Lower lobe of right lung (tissue), 2 donors: Measurements from ENCODE around the gene PEAK1. TPM values are rescaled to one million over a fixed set of nuclear protein-coding genes. Genes with fewer than 3 reads are reported as not detected.

Source experiments
- ATAC-seq, 2 donors: fragments of 200-7000 bp; cut with Tn5 transposase; one replicate each; pipeline ENCODE4 v1.9.1; 2020 to 2022; ENCODE audit warnings: mild to moderate bottlenecking in 2 of 2, moderate library complexity in 2 of 2
- DNase-seq: peaks from one replicate; pipeline ENCODE4 v3.0.0-alpha.2; 2020
- H3K27ac ChIP-seq: fragments of 200-600 bp; one replicate; pipeline ENCODE4 v1.8.0; 2022
- H3K27me3 ChIP-seq: fragments of 200-600 bp; one replicate; pipeline ENCODE4 v1.8.0; 2022; ENCODE audit warnings: low read depth
- H3K36me3 ChIP-seq: fragments of 200-600 bp; one replicate; pipeline ENCODE4 v1.8.0; 2022; ENCODE audit warnings: mild to moderate bottlenecking
- H3K4me1 ChIP-seq: fragments of 200-600 bp; one replicate; pipeline ENCODE4 v1.8.0; 2022
- H3K4me3 ChIP-seq: fragments of 200-600 bp; one replicate; pipeline ENCODE4 v1.8.0; 2022; ENCODE audit warnings: mild to moderate bottlenecking
- H3K9me3 ChIP-seq: fragments of 200-600 bp; one replicate; pipeline ENCODE4 v1.8.0; 2022
- CTCF ChIP-seq: fragments of 200-600 bp; IDR thresholded peaks from one replicate; pipeline ENCODE4 v1.8.0; 2022; ENCODE audit warnings: antibody characterized with exemption, mild to moderate bottlenecking
- intact Hi-C: fragments of 100-400 bp; cut with DNase I; formaldehyde crosslinking; loops from one replicate; pipeline ENCODE4 v1.11.0; 2022
- total RNA-seq: library from RNA; stranded (reverse); fragmentation: NEBNext Ultra II Directional; extraction: Animal tissue kit (Norgen Biotek cat#: 25700); gene quantifications from one replicate; pipeline ENCODE4 v1.2.1, GENCODE V29; 2021
- donor health status: DM: no; HTN: yes; CAD: no; lungs with severe emphysema.

The PEAK1 gene
- total RNA-seq, 1 donor from 2014 or later = 112 TPM

DNA sequence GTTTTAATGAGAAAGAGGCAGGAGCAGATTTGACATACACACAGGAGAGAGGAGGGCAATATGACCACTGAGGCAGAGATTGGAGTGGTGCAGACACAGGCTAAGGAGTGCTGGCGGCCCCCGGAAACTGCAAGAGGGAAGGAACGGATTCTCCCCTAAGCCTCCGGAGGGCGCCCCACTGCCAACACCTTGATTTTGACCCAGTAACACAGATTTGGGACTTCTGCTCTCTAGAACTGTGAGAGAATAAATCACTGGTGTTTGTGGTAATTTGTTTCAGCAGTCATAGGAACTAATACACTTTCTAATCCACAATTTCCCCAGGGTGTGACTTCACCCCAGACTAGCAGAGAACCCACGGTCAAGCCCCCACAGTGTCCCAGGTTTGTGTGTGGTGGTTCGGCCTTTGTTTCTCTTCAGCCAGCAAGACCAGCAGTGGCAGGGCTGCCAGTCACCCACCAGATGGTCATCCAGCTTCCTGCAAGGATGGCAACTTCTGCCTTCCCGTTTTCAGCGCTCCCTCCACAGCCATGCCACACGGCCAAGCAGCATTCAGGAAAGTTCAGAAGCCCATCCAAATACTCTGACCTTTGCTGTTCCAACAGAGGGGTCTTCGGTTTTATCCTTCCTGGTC lies 325.4 kb downstream of the PEAK1 start:
- H3K4me3 ChIP-seq = no peak overlapping the region
- intact Hi-C loops = no loop called here
- DNase-seq (no peak), ATAC-seq (no peak)
- H3K4me1 ChIP-seq = no peaks in the 10 kb centered on the region
- H3K27me3 ChIP-seq = no peaks in the 10 kb centered on the region
- H3K27ac ChIP-seq = no peak overlapping the region
- H3K9me3 ChIP-seq = no peaks in the 10 kb centered on the region
- no peaks in the 10 kb centered on the region for H3K36me3 ChIP-seq
- no peak for TF ChIP-seq CTCF

- no peaks in the 10 kb centered on the region for H3K9me3 ChIP-seq
- ATAC-seq (no peak), DNase-seq (no peak)
- TF ChIP-seq CTCF = no peak
- intact Hi-C loops = no loop called here
- H3K4me3 ChIP-seq = no peak overlapping the region
- no peaks in the 10 kb centered on the region for H3K27me3 ChIP-seq
- H3K27ac ChIP-seq = no peak overlapping the region
- H3K4me1 ChIP-seq = no peaks in the 10 kb centered on the region
- H3K36me3 ChIP-seq = no peaks in the 10 kb centered on the region
Measured at GRCh38 chr15:77093436-77093835, 326.5 kb downstream of the PEAK1 start.

- H3K27ac ChIP-seq = no peak overlapping the region
Measured at GRCh38 chr15:77091097-77091496, 328.8 kb downstream of the PEAK1 start.

DNA sequence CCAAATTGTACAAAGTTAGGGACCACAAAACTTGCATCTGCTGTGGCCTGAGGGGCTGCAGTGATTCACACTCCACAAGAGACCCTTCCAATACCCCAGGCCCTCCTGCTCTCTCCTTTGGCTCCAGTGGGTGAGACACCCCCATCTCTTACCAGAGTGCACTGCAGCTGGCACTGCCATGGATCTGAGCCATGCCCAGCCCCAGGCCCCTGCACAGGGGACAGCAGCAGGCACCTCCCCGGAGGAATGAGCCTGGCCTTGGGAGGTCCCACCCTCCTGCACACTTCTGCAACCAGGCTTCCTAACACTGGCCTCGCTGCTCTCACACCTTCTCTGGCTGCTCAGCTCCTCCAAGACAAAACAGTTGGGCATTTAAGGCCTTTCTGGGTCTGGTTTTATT lies 332.7 kb downstream of the PEAK1 start:
- Histone ChIP-seq H3K4me3 (no peak overlapping the region), H3K9me3 (no peaks in the 10 kb centered on the region), H3K27me3 (no peaks in the 10 kb centered on the region), H3K27ac (no peak overlapping the region), H3K4me1 (peaks cover 14% of the 10 kb centered on the region), H3K36me3 (no peaks in the 10 kb centered on the region)
- TF ChIP-seq CTCF = no peak
- DNase-seq (no peak), ATAC-seq (no peak)
- intact Hi-C loops = no loop called here

More at GRCh38 chr15:77091097-77091496, 328.8 kb downstream of the PEAK1 start:
- Histone ChIP-seq H3K27me3 (no peaks in the 10 kb centered on the region), H3K9me3 (no peaks in the 10 kb centered on the region), H3K4me1 (no peaks in the 10 kb centered on the region), H3K36me3 (no peaks in the 10 kb centered on the region), H3K4me3 (no peak overlapping the region)
- intact Hi-C loops = no loop called here
- DNase-seq (no peak), ATAC-seq (no peak)
- no peak for TF ChIP-seq CTCF

- Histone ChIP-seq H3K4me1 (peaks cover 14% of the 10 kb centered on the region), H3K36me3 (no peaks in the 10 kb centered on the region), H3K27ac (no peak overlapping the region), H3K9me3 (no peaks in the 10 kb centered on the region), H3K4me3 (no peak overlapping the region), H3K27me3 (no peaks in the 10 kb centered on the region)
- intact Hi-C loops = no loop called here
- ATAC-seq = no peak
- DNase-seq = no peak
- no peak for TF ChIP-seq CTCF
Measured at GRCh38 chr15:77085297-77085696, 334.6 kb downstream of the PEAK1 start.

- ATAC-seq = no peak
- H3K4me1 ChIP-seq = peaks cover 14% of the 10 kb centered on the region
Measured at GRCh38 chr15:77084436-77084835, 335.5 kb downstream of the PEAK1 start.

More at GRCh38 chr15:77084436-77084835, 335.5 kb downstream of the PEAK1 start:
- Histone ChIP-seq H3K27ac (no peak overlapping the region), H3K27me3 (no peaks in the 10 kb centered on the region), H3K4me3 (no peak overlapping the region), H3K9me3 (no peaks in the 10 kb centered on the region), H3K36me3 (no peaks in the 10 kb centered on the region)
- TF ChIP-seq CTCF = no peak
- DNase-seq = no peak
- intact Hi-C loops = no loop called here
